Effector memory CD4-positive, alpha-beta T cell (primary cell): ENCODE data around the gene KRTAP3-2.
"Not testable (repeated sequence)": the region's sequence is repeated elsewhere in the genome, so short reads cannot be mapped to it uniquely, and the experiment has no call there.

ENCODE experiments used
- DNase-seq, 3 donors: peaks; one replicate each; pipeline ENCODE4 v3.0.0-alpha.2; 2020
- H3K27ac ChIP-seq: 2 replicates; pipeline ENCODE4 v1.7.0; 2013; ENCODE audit warnings: mild to moderate bottlenecking, low read length, moderate library complexity; ENCODE audit not compliant: insufficient read depth, poor library complexity, severe bottlenecking
- H3K27me3 ChIP-seq: replicated peaks from 2 replicates; pipeline ENCODE4 v1.7.0; 2013; ENCODE audit warnings: mild to moderate bottlenecking, low read length; ENCODE audit not compliant: insufficient read depth, control insufficient read depth, poor library complexity, severe bottlenecking
- H3K36me3 ChIP-seq: 2 replicates; pipeline ENCODE4 v1.7.0; 2013; ENCODE audit warnings: mild to moderate bottlenecking, low read length, moderate library complexity; ENCODE audit not compliant: control insufficient read depth, insufficient read depth
- H3K4me1 ChIP-seq: 2 replicates; pipeline ENCODE4 v1.7.0; 2013; ENCODE audit warnings: low read length, mild to moderate bottlenecking; ENCODE audit not compliant: control insufficient read depth, insufficient read depth, poor library complexity, severe bottlenecking
- H3K4me3 ChIP-seq: 2 replicates; pipeline ENCODE4 v1.7.0; 2013; ENCODE audit warnings: low read length, low read depth, mild to moderate bottlenecking; ENCODE audit not compliant: insufficient read depth, poor library complexity, severe bottlenecking
- H3K9me3 ChIP-seq: 2 replicates; pipeline ENCODE4 v1.7.0; 2013; ENCODE audit warnings: mild to moderate bottlenecking, low read length, moderate library complexity; ENCODE audit not compliant: control insufficient read depth
- total RNA-seq, 3 donors: gene quantifications; one replicate each; lab custom pipeline; 2026; lab: John Stamatoyannopoulos, UW

Gene KRTAP3-2
- total RNA-seq = 0 reads per million in 3 donors

GRCh38 chr17:40999563-40999962, at the start of gene KRTAP3-2:
TSS of gene KRTAP3-2 (minus strand) at chr17:40999906. CDS start at chr17:40999853, 53 bp downstream.
- not testable (repeated sequence) for H3K27ac ChIP-seq, DNase-seq, H3K9me3 ChIP-seq, H3K4me3 ChIP-seq, H3K4me1 ChIP-seq, H3K27me3 ChIP-seq, H3K36me3 ChIP-seq

GRCh38 chr17:41049110-41049509, 49.4 kb upstream of the KRTAP3-2 start:
- Histone ChIP-seq H3K4me1 (no peaks in the 10 kb centered on the region), H3K9me3 (no peaks in the 10 kb centered on the region), H3K36me3 (no peaks in the 10 kb centered on the region), H3K27me3 (no peaks in the 10 kb centered on the region), H3K4me3 (no peak overlapping the region), H3K27ac (no peak overlapping the region)
- DNase-seq = no peak

- H3K27me3 ChIP-seq = no peaks in the 10 kb centered on the region
- no peak for DNase-seq
- no peak overlapping the region for H3K27ac ChIP-seq
- H3K4me3 ChIP-seq = no peak overlapping the region
- H3K9me3 ChIP-seq = no peaks in the 10 kb centered on the region
- no peaks in the 10 kb centered on the region for H3K4me1 ChIP-seq
- no peaks in the 10 kb centered on the region for H3K36me3 ChIP-seq
Observed at GRCh38 chr17:41048441-41048840, 48.7 kb upstream of the KRTAP3-2 start.

GRCh38 chr17:41046735-41047465, 47.2 kb upstream of the KRTAP3-2 start, which contains the start of gene KRTAP2-1:
TSS of gene KRTAP2-1 (minus strand) at chr17:41047316. CDS start at chr17:41047267, 49 bp downstream.
- H3K4me3 ChIP-seq, H3K27ac ChIP-seq, H3K36me3 ChIP-seq, H3K4me1 ChIP-seq, H3K9me3 ChIP-seq, DNase-seq, H3K27me3 ChIP-seq: not testable (repeated sequence)

GRCh38 chr17:41042953-41043352, 43.2 kb upstream of the KRTAP3-2 start:
- Histone ChIP-seq H3K27ac (no peak overlapping the region), H3K4me3 (no peak overlapping the region), H3K9me3 (no peaks in the 10 kb centered on the region), H3K36me3 (no peaks in the 10 kb centered on the region), H3K27me3 (no peaks in the 10 kb centered on the region), H3K4me1 (no peaks in the 10 kb centered on the region)
- no peak for DNase-seq

GRCh38 chr17:41040783-41041571, 41.3 kb upstream of the KRTAP3-2 start, which contains the start of gene KRTAP1-1:
TSS of gene KRTAP1-1 (minus strand) at chr17:41041450. CDS start at chr17:41041397, 53 bp downstream.
- H3K36me3 ChIP-seq, H3K27ac ChIP-seq, H3K9me3 ChIP-seq, H3K4me3 ChIP-seq, H3K27me3 ChIP-seq, H3K4me1 ChIP-seq, DNase-seq: not testable (repeated sequence)

GRCh38 chr17:41037853-41038350, 38.2 kb upstream of the KRTAP3-2 start:
- no peaks in the 10 kb centered on the region for H3K9me3 ChIP-seq

GRCh38 chr17:41034346-41034935, 34.7 kb upstream of the KRTAP3-2 start, which contains the start of gene KRTAP1-3:
TSS of gene KRTAP1-3 (minus strand) at chr17:41034874. CDS start at chr17:41034821, 53 bp downstream.
- H3K36me3 ChIP-seq, H3K4me1 ChIP-seq, H3K9me3 ChIP-seq, H3K27me3 ChIP-seq, H3K4me3 ChIP-seq, H3K27ac ChIP-seq, DNase-seq: not testable (repeated sequence)

More at GRCh38 chr17:41037853-41038350, 38.2 kb upstream of the KRTAP3-2 start:
- Histone ChIP-seq H3K4me1 (no peaks in the 10 kb centered on the region), H3K36me3 (no peaks in the 10 kb centered on the region), H3K27ac (no peak overlapping the region), H3K4me3 (no peak overlapping the region), H3K27me3 (no peaks in the 10 kb centered on the region)
- DNase-seq = no peak

GRCh38 chr17:41029633-41030245, 30.0 kb upstream of the KRTAP3-2 start, which contains the start of gene KRTAP1-4:
TSS of gene KRTAP1-4 (minus strand) at chr17:41030195. CDS start at chr17:41030078, 117 bp downstream.
- no peak within 1 kb of the TSS for H3K27ac ChIP-seq

More at GRCh38 chr17:41029633-41030245, 30.0 kb upstream of the KRTAP3-2 start, which contains the start of gene KRTAP1-4:
- Histone ChIP-seq H3K4me1 (no peaks in the 10 kb centered on the region), H3K36me3 (no peaks in the 10 kb centered on the region), H3K4me3 (no peak within 1 kb of the TSS), H3K27me3 (no peaks in the 10 kb centered on the region), H3K9me3 (no peaks in the 10 kb centered on the region)
- DNase-seq = no peak
